Right forelimb (tissue), 1 donor: ENCODE results near the gene KDM1A.
A peak's percentile ranks its signal among the peaks of the same experiment; 100 is the strongest.

Experiments used
- DNase-seq: peaks from one replicate; pipeline ENCODE4 v3.0.0-alpha.2; 2018

KDM1A gene

DNA sequence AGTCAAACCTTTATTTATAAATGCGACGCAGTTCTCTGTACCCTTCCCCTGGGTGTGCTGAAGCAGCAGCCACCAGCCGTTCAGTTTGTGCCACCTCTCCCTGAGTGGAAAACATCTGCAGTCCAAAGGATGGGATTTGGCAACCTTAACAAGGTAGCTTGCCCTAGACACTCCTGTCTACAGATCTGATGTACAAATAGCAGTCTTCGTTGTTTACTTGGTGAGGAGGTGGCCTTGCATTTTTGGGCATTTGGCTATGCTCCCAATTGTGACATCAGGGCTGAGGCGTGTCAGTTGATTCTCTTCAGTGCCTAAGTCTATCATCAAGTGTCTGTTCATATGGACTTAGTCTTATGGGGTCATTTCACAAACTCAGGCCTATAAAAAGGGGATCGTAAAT, 59.8 kb downstream of the KDM1A start:
- no peak for DNase-seq

DNA sequence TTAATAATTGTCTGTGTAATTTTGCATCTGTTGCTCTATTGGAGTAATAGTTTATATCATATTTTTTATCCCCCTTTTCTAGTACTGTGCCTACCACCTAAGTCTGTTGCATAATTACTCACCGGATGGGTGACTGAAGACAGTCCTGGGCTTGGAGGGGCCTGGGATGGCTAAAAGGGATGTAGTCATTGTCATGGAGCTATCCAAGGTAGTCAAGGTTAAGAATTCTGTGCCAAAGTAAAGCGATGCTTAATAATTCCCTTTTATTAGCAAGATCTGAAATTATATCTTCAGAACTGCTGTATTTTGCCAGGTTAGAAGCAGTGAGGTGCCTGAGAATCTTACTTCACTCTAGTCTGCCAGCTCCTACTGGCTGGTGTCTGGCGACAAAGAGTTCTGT, 61.6 kb downstream of the KDM1A start:
- no peak for DNase-seq

DNA sequence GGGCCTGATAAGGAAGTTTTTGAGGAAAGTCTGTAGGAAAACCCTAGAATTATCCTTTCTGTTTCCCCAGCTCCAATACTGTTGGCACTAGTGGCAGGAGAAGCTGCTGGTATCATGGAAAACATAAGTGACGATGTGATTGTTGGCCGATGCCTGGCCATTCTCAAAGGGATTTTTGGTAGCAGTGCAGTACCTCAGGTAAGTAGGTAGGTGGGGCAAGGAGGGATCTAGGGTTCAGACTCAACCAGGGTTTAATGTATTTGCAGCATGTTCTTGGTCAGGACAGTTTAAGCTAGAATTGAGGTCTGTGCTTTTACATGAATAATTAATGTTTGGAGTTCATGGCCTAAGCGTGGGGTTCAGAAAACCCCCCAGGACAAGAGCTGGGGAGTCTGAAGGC, 62.1 kb downstream of the KDM1A start:
- no peak for DNase-seq

DNA sequence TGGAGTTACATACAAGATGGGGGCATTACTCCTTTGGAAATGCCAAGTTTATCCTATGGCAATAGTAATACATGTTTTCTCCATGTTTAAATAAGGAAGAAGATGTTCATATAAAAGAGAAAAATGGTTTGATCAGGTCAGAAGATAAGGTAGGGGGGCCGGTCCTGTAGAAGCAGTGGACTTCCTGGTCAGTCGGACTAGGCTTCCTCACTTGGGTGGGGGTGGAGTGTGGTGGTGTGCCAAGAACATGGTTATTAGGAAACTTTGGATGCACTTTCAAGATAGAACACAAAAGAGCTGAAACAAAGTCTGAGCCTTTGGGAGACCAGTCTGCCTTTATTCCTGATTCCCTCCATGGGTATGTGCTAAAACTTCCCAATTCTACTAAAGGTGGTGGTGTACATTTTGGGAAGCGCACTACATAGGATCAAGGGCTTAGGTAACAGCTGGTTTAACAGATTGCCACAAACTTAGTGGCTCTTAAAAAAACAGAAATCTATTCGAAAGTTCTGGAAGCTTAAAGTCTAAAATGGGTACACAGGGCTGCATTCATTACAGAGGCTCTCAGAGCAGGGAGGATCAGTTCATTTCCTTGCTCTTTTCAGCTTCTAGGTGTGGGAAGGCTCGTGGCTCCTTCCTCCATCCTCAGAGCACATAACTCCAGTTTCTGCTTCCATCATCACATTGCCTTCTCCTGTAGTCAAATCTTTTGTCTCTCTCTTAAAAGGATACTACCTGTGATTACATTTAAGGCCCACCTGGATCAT, 64.6 kb downstream of the KDM1A start:
- no peak for DNase-seq

DNA sequence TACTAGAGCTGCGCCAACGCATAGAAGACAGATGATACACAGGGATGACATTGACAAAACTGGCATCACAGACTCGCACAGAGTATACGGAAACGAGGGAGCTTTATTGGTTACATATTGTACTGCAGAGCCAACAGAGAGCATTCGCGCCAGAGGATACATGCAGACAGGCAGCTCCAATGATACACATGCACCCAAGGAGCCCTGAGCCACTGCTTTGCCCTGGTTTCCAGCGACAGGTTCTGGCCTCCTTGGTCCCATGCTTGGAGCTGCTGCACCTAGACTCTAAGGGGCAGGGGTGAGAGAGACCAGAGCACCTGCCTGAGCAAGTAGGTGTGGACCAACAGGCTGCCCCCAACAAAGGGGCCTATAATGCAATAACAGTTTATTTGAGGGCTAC, 65.6 kb downstream of the KDM1A start:
- DNase-seq: no peak

DNA sequence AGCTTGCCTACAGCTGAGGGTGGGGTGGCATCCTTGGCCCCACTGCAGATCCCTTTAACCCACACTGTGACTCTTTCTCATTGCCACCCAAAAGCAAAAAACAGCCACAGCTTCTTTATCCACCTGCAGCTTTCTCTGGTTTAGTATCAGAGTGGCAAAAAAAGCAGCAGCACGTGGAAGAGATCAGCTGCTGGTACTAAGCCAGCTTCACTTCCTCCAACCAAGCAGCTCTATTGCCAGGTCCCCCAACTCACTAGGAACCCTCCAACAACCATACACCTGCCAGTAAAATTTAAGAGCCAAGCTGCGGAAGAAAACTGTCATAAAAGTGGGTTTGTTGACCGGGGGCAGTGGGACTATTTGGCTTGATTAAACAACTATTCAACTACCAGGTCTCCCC, 66.4 kb downstream of the KDM1A start:
- DNase-seq: no peak

DNA sequence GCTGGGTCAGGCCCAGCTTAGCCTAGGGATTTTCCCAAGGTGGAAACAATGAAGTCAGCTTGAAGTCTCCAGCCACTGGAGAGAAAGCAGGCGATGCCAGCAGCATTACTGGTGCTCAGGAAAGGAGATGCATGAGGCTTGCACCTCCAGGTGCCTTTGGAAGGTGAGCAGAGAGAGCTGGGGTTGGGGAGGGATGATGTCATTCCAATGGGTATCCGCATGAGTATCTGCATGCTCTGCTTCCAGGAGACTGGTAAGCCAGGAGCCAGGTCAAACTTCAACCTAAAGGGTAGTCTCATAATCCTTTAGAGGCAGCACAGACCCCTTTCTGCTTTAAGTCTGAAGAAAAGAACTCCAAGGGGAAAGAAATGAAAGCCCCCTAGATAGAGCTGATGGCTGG, 68.8 kb downstream of the KDM1A start:
- DNase-seq: no peak

DNA sequence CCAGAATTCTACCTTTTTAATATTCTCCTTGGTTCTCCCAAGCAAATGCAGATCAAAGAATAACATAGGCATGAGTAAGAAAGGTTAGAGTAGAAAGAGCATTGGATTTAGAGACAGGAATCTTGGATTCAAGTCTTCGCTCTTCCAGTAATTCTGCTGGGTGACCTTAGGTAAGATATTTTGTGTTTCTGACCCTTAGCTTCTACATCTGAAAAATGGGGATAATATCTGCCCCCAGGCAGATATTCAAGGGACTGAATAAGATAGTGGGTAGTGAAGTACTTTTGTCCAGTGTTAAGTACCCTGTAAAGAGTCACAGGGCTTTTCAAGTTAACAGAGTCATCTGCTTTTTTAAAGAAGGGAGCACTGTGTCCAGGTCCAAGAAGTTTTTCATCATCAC, 70.8 kb downstream of the KDM1A start:
- DNase-seq: no peak

DNA sequence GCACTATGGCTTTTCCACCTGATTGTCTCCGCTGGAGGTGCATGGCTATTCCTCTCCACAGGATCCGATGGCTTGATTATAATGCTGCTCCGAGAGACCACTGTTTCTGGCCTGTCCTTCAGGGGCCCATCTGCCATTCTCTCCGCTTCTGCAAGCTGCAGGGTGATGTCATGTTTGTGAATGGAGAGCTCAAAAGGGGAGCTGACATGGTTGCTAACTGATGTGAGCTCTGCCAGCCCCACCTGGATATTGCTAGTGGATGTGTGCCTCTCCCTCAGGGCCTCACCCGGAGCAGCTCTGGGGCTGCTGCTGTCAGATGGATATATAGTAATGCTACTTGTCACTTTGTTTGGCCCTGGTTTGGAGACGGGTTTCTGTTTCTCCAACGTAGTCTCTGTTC, 72.3 kb downstream of the KDM1A start:
- no peak for DNase-seq

DNA sequence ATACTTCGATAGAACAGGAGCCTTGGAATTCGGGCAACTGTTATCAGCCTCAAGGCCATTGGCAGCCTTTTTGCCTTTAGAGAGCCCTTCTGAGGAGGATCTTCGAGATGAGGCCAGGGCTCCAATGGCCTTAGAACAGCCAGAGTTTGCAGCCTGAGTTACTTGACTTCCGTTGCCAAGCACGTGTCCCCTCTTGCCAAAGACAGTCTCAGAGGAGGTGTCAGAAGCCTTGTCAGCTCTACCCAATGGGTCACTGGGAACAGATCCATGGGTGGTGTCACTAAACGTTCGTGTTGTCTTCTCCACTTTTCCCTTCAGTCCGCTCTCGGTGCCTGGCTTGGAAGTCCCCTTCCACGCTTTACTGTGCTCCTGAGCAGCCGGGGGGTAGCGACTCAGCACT, 73.2 kb downstream of the KDM1A start:
- no peak for DNase-seq

DNA sequence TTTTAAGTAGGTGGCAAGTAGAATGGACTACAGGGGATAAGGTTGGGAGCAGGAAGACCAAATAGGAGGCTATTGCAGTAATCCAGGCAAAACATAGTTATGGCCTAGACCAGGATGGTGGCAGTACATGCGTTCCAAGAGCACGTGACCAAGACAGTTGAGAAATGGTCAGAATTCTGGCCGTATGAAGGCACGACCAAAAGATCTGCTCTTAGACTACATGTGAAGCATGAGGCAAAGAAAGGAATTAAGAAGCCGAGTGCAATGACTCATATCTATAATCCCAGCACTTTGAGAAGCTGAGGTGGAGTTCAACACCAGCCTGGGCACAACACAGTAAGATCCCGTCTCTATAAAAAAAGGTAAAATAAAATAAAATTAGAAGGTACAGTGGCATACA, 78.0 kb downstream of the KDM1A start:
- no peak for DNase-seq

DNA sequence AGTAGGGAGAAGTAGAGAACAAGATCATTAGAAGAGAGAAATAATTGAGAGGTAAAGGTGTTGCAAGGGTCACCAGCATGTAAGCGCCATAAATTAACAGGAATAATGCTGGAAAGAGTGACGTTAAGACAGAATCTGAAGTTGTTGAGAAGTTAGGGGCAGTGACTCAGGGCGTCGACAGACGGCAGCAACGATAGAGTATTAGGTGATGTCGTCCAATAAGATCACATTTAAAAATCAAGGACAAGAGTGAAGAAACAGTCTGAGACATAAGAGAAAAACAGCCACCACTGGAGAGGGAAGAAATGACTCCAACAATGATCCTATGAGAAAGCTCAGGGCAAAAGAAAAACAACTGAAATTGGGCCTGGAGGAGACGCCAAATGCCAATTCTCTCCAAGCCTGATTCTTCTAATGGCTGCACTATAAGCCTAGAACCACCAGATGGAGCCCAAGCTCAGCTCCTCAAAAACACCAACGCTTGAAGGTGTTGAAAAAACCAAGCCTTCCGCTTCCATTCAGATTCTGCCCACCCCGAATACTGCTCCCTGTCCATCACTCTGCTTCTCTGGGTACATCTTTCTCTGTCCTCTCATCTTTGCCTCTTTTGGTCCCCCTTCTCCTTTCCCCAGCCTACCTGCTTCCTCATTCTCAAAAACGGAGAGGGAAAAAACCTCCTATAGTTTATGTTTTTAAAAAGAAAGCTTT, 79.3 kb downstream of the KDM1A start:
- DNase-seq: peak; percentile 69

DNA sequence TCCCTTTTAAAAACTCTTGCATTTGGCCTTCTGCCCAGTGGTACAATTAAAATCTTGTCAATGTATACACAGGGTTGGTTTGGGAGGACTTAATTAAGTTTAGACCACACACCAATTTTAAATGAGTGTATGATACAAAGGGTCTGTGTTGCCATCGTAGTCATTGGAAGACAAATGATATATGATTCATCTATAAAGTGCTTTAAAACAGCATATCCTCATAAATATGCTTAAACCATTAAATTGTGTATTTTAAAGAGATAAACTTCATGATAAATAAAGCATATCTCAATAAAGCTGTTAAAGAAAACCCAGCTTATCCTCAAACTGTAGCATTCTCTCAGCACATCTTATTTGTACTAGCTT, 79.9 kb downstream of the KDM1A start:
- no peak for DNase-seq

DNA sequence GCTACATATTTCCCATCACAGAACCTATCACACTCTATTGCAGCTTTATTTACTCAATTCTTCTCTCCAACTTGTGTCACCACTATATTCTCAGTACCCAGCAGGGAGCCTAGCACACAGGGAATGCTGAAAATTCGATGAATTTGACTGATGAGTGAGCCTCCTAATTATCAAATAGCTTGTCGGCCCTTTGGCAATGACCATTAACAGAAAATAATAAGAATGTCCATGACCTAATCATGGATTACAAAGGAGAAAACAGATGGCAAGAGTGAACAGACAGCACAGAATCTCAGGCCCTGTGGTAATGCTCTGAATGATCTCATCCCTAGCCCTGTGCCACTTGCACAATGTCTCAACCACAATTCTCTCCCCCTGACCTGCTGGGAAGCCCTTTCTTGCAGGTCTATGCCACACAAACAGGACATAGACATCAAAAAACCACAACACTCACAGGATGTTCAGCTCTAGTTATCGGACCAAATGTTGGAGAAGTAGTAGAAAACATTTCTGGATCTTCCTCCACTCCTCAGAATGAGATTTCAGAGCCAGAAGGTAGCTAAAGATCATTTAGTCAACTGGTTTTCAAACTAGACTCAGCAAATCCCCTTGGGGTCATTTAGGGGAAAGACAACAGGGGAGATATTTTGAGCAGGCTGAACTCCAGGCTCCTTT, 80.9 kb downstream of the KDM1A start:
- DNase-seq: no peak

DNA sequence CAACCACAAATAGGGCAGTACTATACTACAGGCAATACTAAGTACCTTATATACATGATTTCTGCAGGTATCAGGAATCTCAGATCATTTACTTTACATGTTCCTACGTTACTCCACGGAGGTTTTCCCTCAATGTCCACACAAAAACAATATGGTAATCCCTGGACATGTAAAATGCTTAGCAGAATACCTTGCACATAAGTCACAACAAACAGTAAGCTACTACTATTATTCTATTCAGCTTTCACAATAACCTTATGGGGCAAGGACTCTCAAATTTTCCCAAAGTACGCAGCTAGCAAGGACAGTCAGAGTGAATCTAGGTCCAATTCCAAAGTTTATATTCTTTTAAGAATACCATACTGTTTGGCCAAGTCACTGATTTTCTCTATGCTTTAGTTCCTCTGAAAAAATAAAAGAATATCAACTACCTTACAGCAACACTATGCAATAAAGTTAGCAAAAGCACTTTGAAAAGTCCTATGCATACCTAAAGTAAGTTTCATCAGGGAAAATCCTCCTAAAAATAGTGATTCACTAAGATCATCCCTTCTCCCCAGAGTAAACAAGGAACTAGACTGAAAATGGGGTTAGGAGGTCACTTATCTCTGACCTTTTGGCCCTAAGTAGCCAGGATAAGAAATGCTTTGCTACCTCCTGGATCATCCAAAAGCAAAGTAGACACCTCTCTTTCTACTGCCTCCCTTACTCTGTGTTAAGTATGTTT, 82.0 kb downstream of the KDM1A start:
- DNase-seq: no peak

DNA sequence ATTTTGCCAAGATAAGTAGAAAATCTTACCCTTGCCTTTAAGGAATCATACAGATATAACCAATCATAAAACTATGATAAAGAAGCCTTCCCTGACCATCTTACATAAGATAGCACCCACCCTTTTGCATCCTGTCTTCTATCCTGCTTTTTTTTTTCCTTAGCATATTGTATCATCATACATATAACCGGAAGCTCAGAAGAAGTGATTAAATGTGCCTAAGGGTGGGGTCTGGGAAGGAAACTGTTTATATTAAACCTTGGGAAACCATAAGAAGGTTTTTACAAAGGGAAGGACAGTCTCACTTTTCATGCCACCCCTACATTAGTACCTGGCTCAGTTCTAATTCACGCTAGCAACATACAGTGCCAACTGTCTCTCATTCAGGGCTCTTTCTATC, 82.6 kb downstream of the KDM1A start:
- DNase-seq: no peak

DNA sequence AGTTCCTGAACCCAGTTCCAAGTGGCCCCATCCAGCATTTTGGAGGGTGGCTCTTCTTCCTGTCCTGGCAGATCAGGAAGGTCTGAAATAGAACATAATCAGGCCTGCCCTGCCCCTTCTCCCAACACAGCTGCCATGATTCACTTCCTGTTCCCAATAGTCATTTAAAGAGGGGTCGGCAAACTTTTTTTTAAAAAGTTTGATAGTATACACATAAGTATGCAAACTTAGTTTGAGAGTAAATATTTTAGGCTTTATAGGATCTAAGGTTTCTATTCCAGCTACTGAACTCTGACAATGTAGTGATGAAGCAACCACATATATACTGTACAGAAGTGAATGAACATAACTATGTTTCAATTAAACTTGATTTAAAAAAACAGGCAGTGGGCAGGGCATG, 83.0 kb downstream of the KDM1A start:
- no peak for DNase-seq

DNA sequence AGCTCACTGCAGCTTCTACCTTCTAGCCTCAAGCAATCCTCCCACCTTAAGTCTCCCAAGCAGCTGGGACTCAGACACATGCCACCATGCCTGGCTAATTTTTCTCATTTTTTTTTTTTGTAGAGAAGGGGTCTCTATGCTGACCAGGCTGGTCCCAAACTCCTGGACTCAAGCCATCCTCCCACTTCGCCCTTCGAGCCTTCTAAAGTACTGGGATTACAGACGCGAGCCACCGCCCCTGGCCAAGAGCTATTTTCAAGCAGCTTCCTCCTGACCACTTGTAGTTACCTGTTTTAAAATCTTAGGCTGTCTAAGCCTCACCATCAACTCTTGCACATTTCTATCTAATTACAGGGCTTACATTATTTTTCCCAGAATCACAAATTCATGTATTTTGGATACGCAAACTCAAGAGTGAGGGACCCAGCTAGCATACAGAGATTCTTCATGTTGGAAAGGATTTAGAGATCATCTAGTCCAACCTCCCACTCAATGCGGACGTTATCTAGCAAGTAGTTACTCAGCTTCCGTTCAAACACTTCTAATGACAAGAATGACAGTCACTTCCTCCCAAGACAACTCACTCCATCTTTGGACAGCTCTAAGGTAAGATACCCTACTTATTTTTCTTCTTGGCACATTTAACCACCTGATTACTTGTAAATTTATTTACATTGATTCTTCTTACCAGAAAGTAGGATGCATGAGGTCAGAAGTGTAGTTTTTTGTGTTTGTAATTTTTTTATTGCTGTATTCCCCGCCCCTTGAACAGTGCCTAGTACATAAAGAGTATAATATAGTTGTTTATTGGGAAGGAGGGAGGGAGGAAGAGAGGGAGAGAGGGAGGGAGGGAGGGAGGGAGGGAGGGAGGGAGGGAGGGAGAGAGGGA, 84.0 kb downstream of the KDM1A start:
- DNase-seq: no peak

DNA sequence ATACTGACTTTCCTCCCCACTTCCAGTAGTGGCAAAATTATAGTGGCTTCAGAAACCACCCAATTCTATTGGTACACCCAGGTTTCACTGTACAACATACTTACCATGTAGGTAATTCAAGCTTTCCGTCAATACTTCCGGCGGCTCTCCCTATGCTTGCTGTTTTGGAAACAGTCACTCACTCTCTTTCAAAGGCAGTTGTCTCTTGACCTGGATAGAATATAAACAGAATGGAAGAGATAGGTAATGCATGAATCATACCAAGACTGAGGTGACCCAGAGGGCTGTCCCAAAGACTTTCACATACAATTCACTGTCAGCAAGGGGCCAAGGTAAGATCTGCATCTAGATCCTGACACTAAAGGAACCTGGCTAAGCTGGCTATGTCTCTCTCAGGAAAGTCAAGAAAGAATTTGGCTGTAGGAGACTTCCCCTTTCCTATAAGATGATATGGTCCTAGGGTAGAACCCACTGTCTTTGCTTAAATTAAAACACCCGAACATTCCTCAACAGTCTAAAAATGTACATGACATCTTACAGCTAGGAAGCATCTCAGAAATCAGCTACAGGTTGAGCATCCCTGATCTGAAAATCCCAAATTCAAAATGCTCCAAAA, 89.8 kb downstream of the KDM1A start:
- DNase-seq: no peak

DNA sequence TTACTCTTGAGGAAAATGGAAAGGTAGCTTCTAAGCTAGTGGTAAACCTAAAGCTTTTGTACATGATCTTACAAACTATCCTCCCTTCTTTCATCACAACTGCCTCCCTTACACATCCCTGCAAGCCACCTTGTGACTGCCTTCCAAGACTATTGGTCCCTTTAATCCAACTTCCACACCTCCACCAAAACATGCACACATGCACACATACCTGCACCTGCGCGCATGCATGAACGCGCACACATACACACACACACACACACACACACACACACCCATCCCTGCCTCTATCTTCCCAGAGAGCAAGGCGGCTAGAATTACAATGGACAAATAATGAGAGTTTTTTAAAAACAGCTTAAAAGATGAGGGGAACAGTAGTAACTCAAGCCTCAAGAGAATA, 91.1 kb downstream of the KDM1A start:
- no peak for DNase-seq

DNA sequence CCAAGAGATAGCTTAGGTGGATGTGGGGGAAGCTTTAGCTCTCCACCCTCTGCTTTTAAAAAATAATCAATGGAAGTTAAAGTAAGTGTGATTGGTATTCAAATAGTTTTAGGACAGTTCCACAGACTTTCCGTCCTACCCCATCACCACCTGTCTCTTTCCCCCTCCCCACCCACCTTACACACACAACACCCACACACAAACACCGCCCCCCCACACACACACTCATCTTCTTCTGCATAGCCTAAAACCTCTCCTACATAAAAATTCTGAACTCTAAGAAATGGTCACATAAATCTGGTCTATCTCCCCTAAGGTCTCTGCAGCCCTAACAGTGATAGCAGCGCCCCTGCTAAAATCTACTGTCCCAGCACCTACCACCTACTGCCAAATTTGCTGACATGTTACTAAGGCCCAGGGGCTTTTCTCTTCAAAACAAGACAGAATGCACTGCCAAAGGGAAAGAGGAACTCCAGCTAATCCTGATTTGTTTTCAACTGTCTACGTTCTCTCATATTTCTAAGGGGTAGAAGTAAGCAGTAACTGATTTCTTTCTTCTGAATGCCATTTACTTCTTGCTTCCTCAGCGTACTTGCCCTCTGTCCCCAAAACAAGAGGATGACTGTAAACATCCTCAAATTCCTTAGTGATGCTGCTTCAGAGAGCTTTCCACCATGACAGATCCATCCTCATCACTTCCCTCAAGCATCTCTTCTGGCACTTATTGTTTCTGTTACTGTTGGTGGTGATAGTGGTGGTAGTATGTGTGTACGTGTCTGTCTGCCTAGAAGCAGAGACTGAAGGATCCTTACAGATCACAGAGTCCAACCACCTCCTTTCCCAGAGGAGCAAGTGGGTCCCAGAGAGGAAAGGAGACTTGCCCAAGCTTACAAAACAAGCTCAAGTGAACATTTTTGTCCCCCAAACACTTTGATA, 92.6 kb downstream of the KDM1A start:
- DNase-seq: no peak
